GM21786 (cell line): ENCODE data around the gene CDC42EP5.

Source experiments
- ATAC-seq: cut with Tn5 transposase; IDR thresholded peaks from one replicate; pipeline ENCODE4 v1.9.1; 2021; ENCODE audit not compliant: unreplicated experiment

CDC42EP5 gene

GRCh38 chr19:54428323-54429175 is 44.5 kb downstream of the CDC42EP5 start:
- ATAC-seq: no peak

GRCh38 chr19:54427586-54427985 is 45.5 kb downstream of the CDC42EP5 start:
- no peak for ATAC-seq

GRCh38 chr19:54426291-54426931 is 46.7 kb downstream of the CDC42EP5 start:
- no peak for ATAC-seq

GRCh38 chr19:54425382-54425723 is 47.7 kb downstream of the CDC42EP5 start:
- ATAC-seq: no peak

- no peak for ATAC-seq
Measured at GRCh38 chr19:54424660-54425381, 48.3 kb downstream of the CDC42EP5 start.

GRCh38 chr19:54424201-54424600 is 48.9 kb downstream of the CDC42EP5 start:
- ATAC-seq: no peak

GRCh38 chr19:54422136-54422535 is 51.0 kb downstream of the CDC42EP5 start:
- no peak for ATAC-seq

- no peak for ATAC-seq
Measured at GRCh38 chr19:54421521-54421920, 51.6 kb downstream of the CDC42EP5 start.

GRCh38 chr19:54421169-54421516 is 52.0 kb downstream of the CDC42EP5 start:
- ATAC-seq: no peak

- no peak for ATAC-seq
Measured at GRCh38 chr19:54420383-54421168, 52.5 kb downstream of the CDC42EP5 start.

GRCh38 chr19:54420068-54420382 is 53.1 kb downstream of the CDC42EP5 start:
- ATAC-seq: no peak

- no peak for ATAC-seq
Measured at GRCh38 chr19:54418930-54419800, 53.9 kb downstream of the CDC42EP5 start.

GRCh38 chr19:54418030-54418929 is 54.8 kb downstream of the CDC42EP5 start:
- ATAC-seq: no peak

- no peak for ATAC-seq
Measured at GRCh38 chr19:54416695-54417491, 56.2 kb downstream of the CDC42EP5 start.

- ATAC-seq: no peak
Measured at GRCh38 chr19:54415901-54416673, 57.0 kb downstream of the CDC42EP5 start.

GRCh38 chr19:54415208-54415900 is 57.7 kb downstream of the CDC42EP5 start, which contains the start of gene TTYH1:
TTYH1 (plus strand) TSS chr19:54415464; CDS start chr19:54415553, 89 bp downstream.
- no peak for ATAC-seq
